ENCODE data around the gene CDH12. TPM values are rescaled to one million over a fixed set of nuclear protein-coding genes. Genes with fewer than 3 reads are reported as not detected.
A peak's percentile ranks its signal among the peaks of the same experiment; 100 is the strongest.

The CDH12 gene
- 1 to 10 TPM in 1 of 4 donors, not detected in 3; 2.6 TPM for polyA plus RNA-seq
- long read RNA-seq, donor 1 = 0 reads
- long read RNA-seq, donor 2 = 0 reads
- long read RNA-seq, donor 3 = 0 reads
- long read RNA-seq, donor 4 = 0 reads
- long read RNA-seq, donor 5 = 0 reads
- long read RNA-seq, donor 6 = 0 reads
- long read RNA-seq, donor 7 = 0 reads
- long read RNA-seq, donor 8 = 0 reads
- long read RNA-seq, donor 9 = 0 reads
- long read RNA-seq, donor 10, partial matches to known transcripts = 10 of 10 reads
- long read RNA-seq, donor 10, other reads (novel, unspliced or antisense) = 0 of 10 reads

DNA sequence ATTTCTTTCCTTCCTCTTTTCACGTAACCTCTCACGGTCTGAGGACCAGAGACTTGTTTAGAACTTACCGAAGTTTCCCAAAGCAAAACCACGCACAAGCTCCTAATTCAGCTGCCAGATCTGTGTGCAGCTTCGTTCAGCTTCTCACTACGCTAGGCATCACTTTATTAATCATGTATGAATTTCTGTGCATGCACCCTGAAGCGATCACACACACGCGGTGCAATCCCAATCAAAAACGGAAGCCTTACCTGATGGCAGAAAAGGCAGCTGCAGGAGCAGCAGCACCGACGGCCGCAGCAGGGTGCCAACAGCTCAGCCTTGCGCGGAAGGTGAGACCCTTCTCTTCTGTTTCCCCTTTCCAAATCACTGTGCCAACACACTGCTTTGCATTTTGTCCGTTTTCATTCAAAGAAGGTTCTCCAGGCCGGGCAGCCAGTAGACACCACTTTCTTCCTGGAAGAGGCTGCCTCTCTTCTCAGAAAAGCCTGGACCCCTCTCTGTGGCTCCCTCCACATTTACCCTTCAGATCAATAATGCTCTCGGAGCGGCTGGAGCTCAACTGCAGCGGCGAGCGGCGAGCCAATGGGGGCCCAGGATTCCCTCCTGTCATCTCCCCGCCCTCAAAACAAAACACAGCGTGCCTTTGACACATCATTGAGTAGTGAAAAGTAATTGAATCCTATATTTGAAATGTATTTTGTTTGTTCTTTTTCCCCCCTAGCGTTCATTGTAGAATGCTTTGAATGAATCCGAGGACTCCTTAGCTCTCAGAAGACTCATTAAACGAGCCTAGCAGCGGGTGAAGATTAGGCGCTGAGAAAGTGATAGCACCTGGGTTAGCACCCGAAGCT lies at the start of gene CDH12:
Gene CDH12 (minus strand): TSS at position 538 of the 854 bp plus-strand sequence.
- Histone ChIP-seq H3K9me3 (ENCODE audit: control insufficient read depth in 2 of 2, insufficient read depth in 1 of 2, low read depth in 1 of 2, low read length in 1 of 2) (no peaks in the 10 kb centered on the region), H3K27ac (ENCODE audit: low read depth in 1 of 3, low read length in 2 of 3) (no peak within 1 kb of the TSS), H3K36me3 (ENCODE audit: control insufficient read depth in 3 of 3, insufficient read depth in 2 of 3, low read depth in 1 of 3, low read length in 3 of 3) (no peaks in the 10 kb centered on the region), H3K4me3 (ENCODE audit: low read depth in 1 of 3, low read length in 3 of 3) (peak within 1 kb of the TSS in 1 of 3 donors; percentile 26), H3K4me1 (ENCODE audit: control insufficient read depth in 3 of 3, insufficient read depth in 2 of 3, low read depth in 1 of 3, low read length in 2 of 3) (no peaks in the 10 kb centered on the region), H3K27me3 (ENCODE audit: control insufficient read depth in 3 of 3, insufficient read depth in 3 of 3, low read length in 3 of 3) (peaks cover 0 to 7% (median 0%) of the 10 kb centered on the region in 3 donors)
- DNase-seq = peak; percentile 3 to 5
- 2 to 3% (median 2%) methylated on average over 31 of the region's 31 CpGs for WGBS, 3 donors
- no peak for FAIRE-seq

DNA sequence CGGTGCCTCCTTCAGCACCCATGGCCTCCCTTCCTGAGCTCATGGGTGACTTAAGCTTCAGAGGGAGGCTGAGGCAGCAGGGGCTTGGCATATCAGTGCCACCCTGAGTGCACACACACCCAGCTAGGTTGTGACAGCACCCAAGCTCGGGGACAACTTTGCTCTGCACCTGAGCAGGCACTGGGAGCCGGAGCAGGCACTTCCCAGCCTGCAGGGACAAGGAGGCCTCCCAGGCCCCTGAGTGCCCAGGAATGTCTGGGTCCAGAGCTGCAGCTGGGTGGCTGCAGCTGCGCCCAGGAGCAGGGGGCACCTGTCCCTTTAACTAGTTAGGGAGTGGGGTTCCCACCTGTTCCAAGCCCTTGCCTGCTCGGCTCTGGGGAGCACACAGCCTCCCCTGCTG lies 48.7 kb upstream of the CDH12 start:
- 53 to 84% (median 63%) methylated on average over 5 of the region's 5 CpGs for WGBS, 3 donors
- no peak overlapping the region for H3K4me3 ChIP-seq (ENCODE audit: low read depth in 1 of 3, low read length in 3 of 3)

DNA sequence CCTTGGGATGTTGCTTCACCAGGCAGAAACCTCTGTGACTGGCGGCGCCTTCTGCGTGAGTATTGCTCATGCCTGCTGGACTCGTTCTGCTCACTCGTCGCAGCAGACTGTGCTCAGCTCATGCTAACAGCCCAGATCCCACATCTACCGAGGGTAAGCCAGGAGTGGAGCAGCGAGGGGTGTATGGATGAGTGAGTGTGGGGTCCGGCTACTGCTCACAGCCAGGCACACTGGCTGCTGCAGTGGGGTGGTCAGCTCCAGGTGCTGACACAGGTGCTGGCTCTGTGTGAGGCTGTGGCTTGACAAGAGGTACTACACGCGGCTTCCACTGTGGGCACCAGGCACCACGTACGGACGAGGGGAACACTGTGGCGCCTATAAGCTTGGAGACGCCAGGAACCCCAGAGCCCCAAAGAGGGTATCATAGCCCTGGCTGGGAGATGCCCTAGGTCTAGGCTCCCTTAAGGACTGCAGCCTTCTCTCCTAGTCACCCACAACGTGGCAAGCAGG lies 47.7 kb upstream of the CDH12 start:
- WGBS, 3 donors = 89 to 92% (median 91%) methylated on average over 17 of the region's 17 CpGs
- FAIRE-seq = no peak
- H3K36me3 ChIP-seq (ENCODE audit: control insufficient read depth in 3 of 3, insufficient read depth in 2 of 3, low read depth in 1 of 3, low read length in 3 of 3) = no peaks in the 10 kb centered on the region
- H3K4me1 ChIP-seq (ENCODE audit: control insufficient read depth in 3 of 3, insufficient read depth in 2 of 3, low read depth in 1 of 3, low read length in 2 of 3) = no peaks in the 10 kb centered on the region
- no peak overlapping the region for H3K4me3 ChIP-seq (ENCODE audit: low read depth in 1 of 3, low read length in 3 of 3)
- peaks cover 2 to 9% of the 10 kb centered on the region in 2 donors for H3K9me3 ChIP-seq (ENCODE audit: control insufficient read depth in 2 of 2, insufficient read depth in 1 of 2, low read depth in 1 of 2, low read length in 1 of 2)
- H3K27ac ChIP-seq (ENCODE audit: low read depth in 1 of 3, low read length in 2 of 3) = no peak overlapping the region
- no peak for DNase-seq
- no peaks in the 10 kb centered on the region for H3K27me3 ChIP-seq (ENCODE audit: control insufficient read depth in 3 of 3, insufficient read depth in 3 of 3, low read length in 3 of 3)

More for the DNA sequence above, 48.7 kb upstream of the CDH12 start:
- Histone ChIP-seq H3K9me3 (ENCODE audit: control insufficient read depth in 2 of 2, insufficient read depth in 1 of 2, low read depth in 1 of 2, low read length in 1 of 2) (peaks cover 2 to 9% of the 10 kb centered on the region in 2 donors), H3K27ac (ENCODE audit: low read depth in 1 of 3, low read length in 2 of 3) (no peak overlapping the region), H3K36me3 (ENCODE audit: control insufficient read depth in 3 of 3, insufficient read depth in 2 of 3, low read depth in 1 of 3, low read length in 3 of 3) (no peaks in the 10 kb centered on the region), H3K27me3 (ENCODE audit: control insufficient read depth in 3 of 3, insufficient read depth in 3 of 3, low read length in 3 of 3) (no peaks in the 10 kb centered on the region), H3K4me1 (ENCODE audit: control insufficient read depth in 3 of 3, insufficient read depth in 2 of 3, low read depth in 1 of 3, low read length in 2 of 3) (no peaks in the 10 kb centered on the region)
- DNase-seq (no peak), FAIRE-seq (no peak)

DNA sequence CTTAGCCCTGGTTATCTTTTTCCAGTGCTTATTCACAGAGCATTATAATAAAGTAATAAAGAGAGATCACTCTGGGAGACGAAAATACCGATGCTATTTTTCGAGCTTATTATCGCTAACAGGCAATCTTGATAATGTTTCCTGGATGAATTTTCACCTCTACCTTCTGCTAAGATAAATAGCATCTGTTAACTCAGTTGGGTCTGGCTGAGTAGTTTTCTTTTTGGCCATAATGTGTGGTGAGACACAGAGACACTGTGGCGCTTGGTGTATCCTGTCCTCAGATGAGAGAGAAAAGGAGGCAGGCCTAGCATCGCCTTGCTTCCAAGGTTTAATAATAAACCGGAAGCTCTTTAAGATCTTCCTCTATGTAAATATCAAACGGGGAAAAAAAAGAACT lies 46.2 kb upstream of the CDH12 start:
- H3K9me3 ChIP-seq (ENCODE audit: control insufficient read depth in 2 of 2, insufficient read depth in 1 of 2, low read depth in 1 of 2, low read length in 1 of 2) = peaks cover 2 to 9% of the 10 kb centered on the region in 2 donors
- H3K27me3 ChIP-seq (ENCODE audit: control insufficient read depth in 3 of 3, insufficient read depth in 3 of 3, low read length in 3 of 3) = no peaks in the 10 kb centered on the region
- 81 to 85% (median 82%) methylated on average over 8 of the region's 8 CpGs for WGBS, 3 donors
- no peaks in the 10 kb centered on the region for H3K36me3 ChIP-seq (ENCODE audit: control insufficient read depth in 3 of 3, insufficient read depth in 2 of 3, low read depth in 1 of 3, low read length in 3 of 3)
- no peaks in the 10 kb centered on the region for H3K4me1 ChIP-seq (ENCODE audit: control insufficient read depth in 3 of 3, insufficient read depth in 2 of 3, low read depth in 1 of 3, low read length in 2 of 3)
- FAIRE-seq (no peak), DNase-seq (no peak)
- no peak overlapping the region for H3K4me3 ChIP-seq (ENCODE audit: low read depth in 1 of 3, low read length in 3 of 3)
- H3K27ac ChIP-seq (ENCODE audit: low read depth in 1 of 3, low read length in 2 of 3) = no peak overlapping the region

DNA sequence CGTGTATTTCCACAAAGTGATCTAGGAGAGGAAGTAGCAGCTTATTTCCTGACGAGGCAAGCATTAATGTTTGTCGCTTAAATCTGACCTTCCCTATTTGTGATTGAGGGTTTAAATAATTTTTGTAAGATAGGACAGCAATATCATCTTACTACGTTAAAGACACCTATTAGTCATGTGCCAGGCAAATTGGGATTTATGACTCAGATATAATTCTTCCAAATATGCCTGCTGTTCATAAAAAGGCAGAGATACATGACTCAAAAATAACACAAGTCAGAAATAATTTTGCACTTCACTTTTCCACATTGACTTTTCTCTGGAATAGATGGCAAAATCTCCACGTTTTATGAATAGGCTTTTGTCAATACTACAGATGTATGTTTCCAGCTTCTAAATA lies 43.0 kb upstream of the CDH12 start:
- Histone ChIP-seq H3K27me3 (ENCODE audit: control insufficient read depth in 3 of 3, insufficient read depth in 3 of 3, low read length in 3 of 3) (no peaks in the 10 kb centered on the region), H3K27ac (ENCODE audit: low read depth in 1 of 3, low read length in 2 of 3) (no peak overlapping the region), H3K4me1 (ENCODE audit: control insufficient read depth in 3 of 3, insufficient read depth in 2 of 3, low read depth in 1 of 3, low read length in 2 of 3) (no peaks in the 10 kb centered on the region), H3K4me3 (ENCODE audit: low read depth in 1 of 3, low read length in 3 of 3) (no peak overlapping the region), H3K36me3 (ENCODE audit: control insufficient read depth in 3 of 3, insufficient read depth in 2 of 3, low read depth in 1 of 3, low read length in 3 of 3) (no peaks in the 10 kb centered on the region), H3K9me3 (ENCODE audit: control insufficient read depth in 2 of 2, insufficient read depth in 1 of 2, low read depth in 1 of 2, low read length in 1 of 2) (peaks cover 0 to 4% of the 10 kb centered on the region in 2 donors)
- DNase-seq = no peak
- WGBS, 3 donors = 59 to 65% (median 62%) methylated on average over 5 of the region's 5 CpGs
- no peak for FAIRE-seq

DNA sequence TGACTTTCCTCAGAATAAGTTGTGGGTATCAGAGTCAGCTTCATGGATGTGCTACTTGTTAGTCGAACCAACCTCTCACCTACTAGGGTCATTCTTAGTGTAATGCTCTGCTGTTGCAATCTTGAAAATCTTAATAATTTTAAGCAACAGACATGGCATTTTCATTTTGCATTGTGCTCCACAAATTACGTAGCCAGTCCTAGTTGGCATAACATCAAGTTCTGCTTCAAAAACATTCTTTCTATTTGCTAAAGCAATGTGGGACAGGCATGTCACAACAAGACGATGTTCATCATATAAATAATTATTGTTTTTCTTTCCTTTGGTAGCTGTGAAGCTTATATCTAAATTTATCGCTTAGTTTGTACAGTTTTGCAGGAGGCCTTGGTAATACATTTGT lies 39.3 kb upstream of the CDH12 start:
- H3K9me3 ChIP-seq (ENCODE audit: control insufficient read depth in 2 of 2, insufficient read depth in 1 of 2, low read depth in 1 of 2, low read length in 1 of 2) = no peaks in the 10 kb centered on the region
- no peaks in the 10 kb centered on the region for H3K4me1 ChIP-seq (ENCODE audit: control insufficient read depth in 3 of 3, insufficient read depth in 2 of 3, low read depth in 1 of 3, low read length in 2 of 3)
- FAIRE-seq (no peak), DNase-seq (no peak)
- H3K27ac ChIP-seq (ENCODE audit: low read depth in 1 of 3, low read length in 2 of 3) = no peak overlapping the region
- no peak overlapping the region for H3K4me3 ChIP-seq (ENCODE audit: low read depth in 1 of 3, low read length in 3 of 3)
- 78 to 82% (median 82%) methylated on average over 4 of the region's 4 CpGs for WGBS, 3 donors
- H3K27me3 ChIP-seq (ENCODE audit: control insufficient read depth in 3 of 3, insufficient read depth in 3 of 3, low read length in 3 of 3) = no peaks in the 10 kb centered on the region
- no peaks in the 10 kb centered on the region for H3K36me3 ChIP-seq (ENCODE audit: control insufficient read depth in 3 of 3, insufficient read depth in 2 of 3, low read depth in 1 of 3, low read length in 3 of 3)

DNA sequence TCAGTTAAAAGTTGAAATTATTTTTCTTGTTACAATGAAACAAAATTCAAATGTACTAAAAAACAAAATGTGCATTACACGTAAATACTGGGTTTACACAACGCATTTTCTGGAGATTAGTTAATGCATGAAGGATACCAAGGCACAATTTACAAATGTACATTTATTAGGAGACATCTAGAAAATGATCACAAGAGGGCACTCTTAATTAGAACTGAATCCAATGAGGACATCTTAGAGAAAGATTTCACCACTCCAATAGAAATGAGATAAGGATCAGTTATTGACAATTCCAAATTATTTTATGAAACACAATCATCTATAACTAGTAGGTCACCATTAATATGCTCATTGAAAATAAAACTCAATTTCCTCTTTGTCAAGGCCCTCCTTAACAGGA lies 36.6 kb upstream of the CDH12 start:
- no peak overlapping the region for H3K27ac ChIP-seq (ENCODE audit: low read depth in 1 of 3, low read length in 2 of 3)
- no peaks in the 10 kb centered on the region for H3K4me1 ChIP-seq (ENCODE audit: control insufficient read depth in 3 of 3, insufficient read depth in 2 of 3, low read depth in 1 of 3, low read length in 2 of 3)
- H3K9me3 ChIP-seq (ENCODE audit: control insufficient read depth in 2 of 2, insufficient read depth in 1 of 2, low read depth in 1 of 2, low read length in 1 of 2) = no peaks in the 10 kb centered on the region
- 66 to 72% (median 67%) methylated on average over 2 of the region's 2 CpGs for WGBS, 3 donors
- no peaks in the 10 kb centered on the region for H3K27me3 ChIP-seq (ENCODE audit: control insufficient read depth in 3 of 3, insufficient read depth in 3 of 3, low read length in 3 of 3)
- DNase-seq (no peak), FAIRE-seq (no peak)
- H3K36me3 ChIP-seq (ENCODE audit: control insufficient read depth in 3 of 3, insufficient read depth in 2 of 3, low read depth in 1 of 3, low read length in 3 of 3) = no peaks in the 10 kb centered on the region
- no peak overlapping the region for H3K4me3 ChIP-seq (ENCODE audit: low read depth in 1 of 3, low read length in 3 of 3)

DNA sequence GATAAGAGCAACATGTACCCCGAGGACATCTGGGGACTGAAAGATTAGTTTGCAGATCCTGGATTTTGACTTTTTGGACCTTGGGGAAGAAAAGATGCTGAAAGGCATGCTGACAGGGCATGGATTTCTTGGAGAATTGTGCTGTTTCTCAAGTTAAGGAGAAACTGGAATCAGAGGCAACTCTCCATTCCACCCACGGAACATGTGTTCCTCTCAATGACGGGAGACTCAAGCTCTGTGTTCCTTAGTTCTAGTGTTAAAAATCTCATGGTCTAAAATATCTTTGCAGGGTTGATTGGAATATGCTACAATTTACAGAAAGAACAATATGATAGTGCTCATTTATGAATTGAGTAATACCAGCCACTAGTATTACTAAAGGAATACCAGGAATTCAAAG lies 34.4 kb upstream of the CDH12 start:
- WGBS, 3 donors = 70 to 84% (median 79%) methylated on average over 3 of the region's 3 CpGs
- Histone ChIP-seq H3K4me1 (ENCODE audit: control insufficient read depth in 3 of 3, insufficient read depth in 2 of 3, low read depth in 1 of 3, low read length in 2 of 3) (no peaks in the 10 kb centered on the region), H3K27me3 (ENCODE audit: control insufficient read depth in 3 of 3, insufficient read depth in 3 of 3, low read length in 3 of 3) (no peaks in the 10 kb centered on the region), H3K9me3 (ENCODE audit: control insufficient read depth in 2 of 2, insufficient read depth in 1 of 2, low read depth in 1 of 2, low read length in 1 of 2) (no peaks in the 10 kb centered on the region), H3K36me3 (ENCODE audit: control insufficient read depth in 3 of 3, insufficient read depth in 2 of 3, low read depth in 1 of 3, low read length in 3 of 3) (no peaks in the 10 kb centered on the region), H3K4me3 (ENCODE audit: low read depth in 1 of 3, low read length in 3 of 3) (no peak overlapping the region), H3K27ac (ENCODE audit: low read depth in 1 of 3, low read length in 2 of 3) (no peak overlapping the region)
- FAIRE-seq = no peak
- no peak for DNase-seq

Measured in small intestine (tissue), 16 donors.